ENCODE data around the gene TMED4.
A peak's percentile ranks its signal among the peaks of the same experiment; 100 is the strongest.

Gene TMED4

DNA sequence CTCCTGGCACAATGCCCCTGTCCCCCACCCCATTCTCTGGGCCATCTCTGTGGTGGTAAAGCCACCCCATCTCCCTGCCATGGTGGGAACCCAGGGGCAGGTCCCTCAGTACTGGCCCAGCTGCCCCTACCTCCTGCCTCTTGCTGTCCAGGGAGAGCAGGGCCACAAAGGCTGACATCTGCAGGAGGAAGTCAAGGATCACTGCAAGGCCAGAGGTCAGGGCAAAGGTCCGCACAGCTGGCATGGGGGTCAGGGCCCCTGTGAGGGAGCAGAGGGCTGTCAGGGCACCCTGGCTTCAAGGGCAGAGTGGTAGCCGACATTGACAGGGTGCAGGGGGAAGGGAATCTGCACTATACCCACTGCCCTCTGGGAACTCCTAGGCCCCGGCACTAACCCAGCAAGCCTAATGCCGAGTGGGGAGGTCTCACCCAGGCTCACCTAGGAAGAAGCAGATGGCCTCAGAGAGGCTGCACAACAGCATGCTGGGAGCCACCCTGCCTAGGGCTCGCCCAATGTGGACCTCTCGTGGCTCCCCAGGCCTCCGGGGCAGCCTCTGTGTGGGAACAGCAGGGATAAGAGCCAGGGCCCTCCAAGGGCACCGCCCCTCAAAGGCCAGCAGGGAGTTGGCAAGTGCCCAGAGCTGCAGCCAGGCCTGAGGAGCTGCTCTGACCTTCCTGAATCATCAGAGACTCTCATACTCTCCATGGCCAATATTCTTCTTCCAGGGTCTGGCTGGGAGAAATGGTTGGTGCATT is 48.6 kb downstream of the TMED4 start:
- Mint-ChIP-seq H3K9me3 (peaks cover 11% of the 10 kb centered on the region), H3K4me3 (no peak overlapping the region), H3K27ac (no peak overlapping the region), H3K4me1 (peaks cover 4% of the 10 kb centered on the region), H3K36me3 (ENCODE audit: low read depth) (no peaks in the 10 kb centered on the region), H3K27me3 (ENCODE audit: low read depth, poor library complexity) (peaks cover 23% of the 10 kb centered on the region)
- TF ChIP-seq, protein P1, sequence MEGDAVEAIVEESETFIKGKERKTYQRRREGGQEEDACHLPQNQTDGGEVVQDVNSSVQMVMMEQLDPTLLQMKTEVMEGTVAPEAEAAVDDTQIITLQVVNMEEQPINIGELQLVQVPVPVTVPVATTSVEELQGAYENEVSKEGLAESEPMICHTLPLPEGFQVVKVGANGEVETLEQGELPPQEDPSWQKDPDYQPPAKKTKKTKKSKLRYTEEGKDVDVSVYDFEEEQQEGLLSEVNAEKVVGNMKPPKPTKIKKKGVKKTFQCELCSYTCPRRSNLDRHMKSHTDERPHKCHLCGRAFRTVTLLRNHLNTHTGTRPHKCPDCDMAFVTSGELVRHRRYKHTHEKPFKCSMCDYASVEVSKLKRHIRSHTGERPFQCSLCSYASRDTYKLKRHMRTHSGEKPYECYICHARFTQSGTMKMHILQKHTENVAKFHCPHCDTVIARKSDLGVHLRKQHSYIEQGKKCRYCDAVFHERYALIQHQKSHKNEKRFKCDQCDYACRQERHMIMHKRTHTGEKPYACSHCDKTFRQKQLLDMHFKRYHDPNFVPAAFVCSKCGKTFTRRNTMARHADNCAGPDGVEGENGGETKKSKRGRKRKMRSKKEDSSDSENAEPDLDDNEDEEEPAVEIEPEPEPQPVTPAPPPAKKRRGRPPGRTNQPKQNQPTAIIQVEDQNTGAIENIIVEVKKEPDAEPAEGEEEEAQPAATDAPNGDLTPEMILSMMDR (IDR thresholded peaks at IDR 0.05): no peak
- DNase-seq: no peak

DNA sequence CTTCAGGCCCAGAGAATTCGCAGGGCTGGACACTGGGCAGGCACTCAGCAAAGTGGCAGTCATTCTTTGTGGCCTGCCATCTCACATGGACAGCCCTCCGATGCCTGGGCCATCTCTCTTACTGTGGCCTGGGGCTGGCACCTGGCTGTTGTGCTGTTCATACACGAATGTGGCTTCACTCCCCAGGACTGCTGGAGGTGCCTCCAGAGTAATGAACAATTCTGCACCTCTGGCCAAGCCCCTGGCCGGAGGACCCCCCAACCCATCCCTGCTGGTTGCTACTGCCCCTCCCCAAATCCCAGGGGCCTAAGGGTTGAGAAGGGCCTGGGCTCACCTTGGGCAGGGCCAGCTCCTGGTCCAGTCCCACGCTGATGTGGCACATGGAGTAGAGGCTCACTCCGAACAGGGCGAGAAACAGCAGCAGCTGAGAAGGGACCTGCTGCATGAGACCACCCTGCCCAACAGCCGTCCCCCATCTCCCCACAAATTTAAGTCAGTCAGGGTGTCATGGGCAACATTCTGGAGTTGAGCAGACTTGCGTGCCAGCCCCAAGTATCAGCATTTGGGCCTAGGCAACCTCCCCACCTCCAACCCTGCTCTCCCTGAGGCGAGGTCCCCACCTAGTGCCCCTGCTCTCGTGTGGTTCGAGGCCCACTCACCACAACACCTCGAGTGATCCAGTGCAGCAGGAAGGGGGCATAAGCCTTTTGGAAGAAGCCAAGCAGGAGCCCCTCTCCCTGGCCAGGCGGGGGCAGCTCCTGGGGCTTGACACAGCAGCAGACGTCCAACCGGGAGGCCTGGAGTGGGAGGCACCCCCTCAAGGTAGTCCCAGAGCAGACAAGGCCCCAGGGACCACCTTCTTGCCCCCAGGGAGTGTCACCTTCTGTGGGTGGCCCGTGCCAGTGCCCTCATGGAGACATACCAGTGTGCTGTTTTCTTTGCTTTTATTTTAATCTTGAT is 50.3 kb downstream of the TMED4 start:
- no peak for DNase-seq
- Mint-ChIP-seq H3K27ac (no peak overlapping the region), H3K27me3 (ENCODE audit: low read depth, poor library complexity) (peaks cover 17% of the 10 kb centered on the region), H3K4me3 (no peak overlapping the region), H3K4me1 (peaks cover 4% of the 10 kb centered on the region), H3K9me3 (peaks cover 28% of the 10 kb centered on the region), H3K36me3 (ENCODE audit: low read depth) (no peaks in the 10 kb centered on the region)
- TF ChIP-seq, protein P1 (IDR thresholded peaks at IDR 0.05): no peak

DNA sequence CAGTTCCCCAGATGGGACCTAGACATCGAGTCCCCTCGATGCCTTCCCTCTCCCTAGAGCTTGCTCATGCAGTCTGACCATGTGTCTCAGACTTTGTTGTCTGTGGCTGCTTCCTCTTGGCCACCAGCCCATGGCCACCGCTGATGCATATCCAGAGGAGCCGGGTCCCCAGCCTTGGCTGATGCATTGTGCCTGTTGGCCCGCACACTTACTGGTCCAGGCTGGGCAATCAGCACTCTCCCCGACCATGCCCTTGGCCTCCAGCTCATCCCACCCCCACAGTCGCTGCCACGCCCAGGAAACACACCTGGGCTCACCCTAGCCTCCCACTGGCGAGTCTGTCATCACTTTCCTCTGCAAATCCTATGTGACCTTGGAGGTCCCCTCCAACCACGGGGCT is 51.0 kb downstream of the TMED4 start:
- H3K9me3 Mint-ChIP-seq: peaks cover 32% of the 10 kb centered on the region
- peaks cover 1% of the 10 kb centered on the region for H3K36me3 Mint-ChIP-seq (ENCODE audit: low read depth)
- H3K27me3 Mint-ChIP-seq (ENCODE audit: low read depth, poor library complexity): peaks cover 17% of the 10 kb centered on the region
- peaks cover 4% of the 10 kb centered on the region for H3K4me1 Mint-ChIP-seq
- no peak for DNase-seq
- TF ChIP-seq, protein P1 (IDR thresholded peaks at IDR 0.05): no peak
- H3K27ac Mint-ChIP-seq: peak overlapping the region; percentile 51
- H3K4me3 Mint-ChIP-seq: no peak overlapping the region

All from nephron progenitor cell (in vitro differentiated cells).